Endothelial cell of umbilical vein (primary cell): ENCODE measurements around the gene SELPLG. TPM values are rescaled to one million over a fixed set of nuclear protein-coding genes. Genes with fewer than 3 reads are reported as not detected.

Experiments
- BruUV-seq: library from RNA; stranded (reverse); fragments of 400-500 nt; replicated peaks from 2 replicates; lab custom pipeline; 2021; lab: Mats Ljungman, UMichigan
- CTCF ChIA-PET: fragments of 300-600, 350-600 bp; sonication (Branson Sonifier 250); formaldehyde crosslinking; loops from one replicate; lab custom pipeline; 2021; ENCODE audit warnings: antibody characterized with exemption, inconsistent platforms; lab: Charles Lee
- POLR2A ChIA-PET: fragments of 300-600, 350-600 bp; sonication (Branson Sonifier 250); formaldehyde crosslinking; loops from one replicate; lab custom pipeline; 2021; ENCODE audit warnings: antibody characterized with exemption, inconsistent platforms; lab: Charles Lee
- DNase-seq: peaks from one replicate; pipeline ENCODE4 v3.0.0-alpha.2; 2011; ENCODE audit warnings: low read depth, low spot score
- FAIRE-seq: peaks from 2 replicates; lab custom pipeline; 2011; peaks lifted over from hg19 to GRCh38; lab: Jason Lieb, UNC
- H2AFZ ChIP-seq: 2 replicates; pipeline ENCODE4 v1.6.0; 2012; ENCODE audit warnings: low read depth, low read length, control low read depth, inconsistent platforms
- H3K27ac ChIP-seq: 2 replicates; pipeline ENCODE4 v1.5.1; 2011; ENCODE audit warnings: low read depth, mild to moderate bottlenecking, control low read depth, low read length, moderate library complexity; ENCODE audit not compliant: insufficient read depth
- H3K27me3 ChIP-seq, 2 experiments: 2 replicates each; pipeline versions ENCODE4 v1.6.0 to v1.6.1; 2011; ENCODE audit warnings: low read length in 2 of 2, mixed read lengths in 1 of 2; ENCODE audit not compliant: control insufficient read depth in 2 of 2, insufficient read depth in 2 of 2
- H3K36me3 ChIP-seq, 2 experiments: 2 replicates in 1 of 2; 3 replicates in 1 of 2; pipeline ENCODE4 v1.5.1; 2011; ENCODE audit warnings: low read length in 2 of 2, mild to moderate bottlenecking in 1 of 2, moderate library complexity in 1 of 2; ENCODE audit not compliant: control insufficient read depth in 2 of 2, insufficient read depth in 2 of 2; ENCODE audit errors: extremely low read depth in 1 of 2
- H3K4me1 ChIP-seq: 3 replicates; pipeline ENCODE4 v1.5.1; 2011; ENCODE audit warnings: mild to moderate bottlenecking, low read length; ENCODE audit not compliant: control insufficient read depth, insufficient read depth; ENCODE audit errors: extremely low read depth
- H3K4me2 ChIP-seq: 2 replicates; pipeline ENCODE4 v1.6.1; 2011; ENCODE audit warnings: low read length, control low read depth, mixed read lengths; ENCODE audit not compliant: insufficient read depth
- H3K4me3 ChIP-seq, 3 experiments: fragments of 200-600 bp in 1 of 3; sonication (generic), shearing (Covaris generic) in 1 of 3; replicated peaks in 1 of 3; 2 replicates each; pipeline ENCODE4 v1.5.1; 2011 to 2016; ENCODE audit warnings: control low read depth in 3 of 3, low read length in 3 of 3, mild to moderate bottlenecking in 2 of 3, inconsistent platforms in 1 of 3, low read depth in 1 of 3, moderate library complexity in 1 of 3; ENCODE audit not compliant: insufficient read depth in 1 of 3
- H3K79me2 ChIP-seq: 2 replicates; pipeline ENCODE4 v1.6.0; 2012; ENCODE audit warnings: low read length, inconsistent platforms; ENCODE audit not compliant: control insufficient read depth, insufficient read depth
- H3K9ac ChIP-seq: replicated peaks from 2 replicates; pipeline ENCODE3; 2011; ENCODE audit warnings: low read length, control low read depth; ENCODE audit not compliant: insufficient read depth; ENCODE audit errors: extremely low read depth
- H3K9me1 ChIP-seq: replicated peaks from 3 replicates; pipeline ENCODE4 v1.6.0; 2011; ENCODE audit warnings: mild to moderate bottlenecking, low read length; ENCODE audit not compliant: control insufficient read depth, insufficient read depth; ENCODE audit errors: extremely low read depth
- H3K9me3 ChIP-seq: replicated peaks from 2 replicates; pipeline ENCODE4 v1.5.1; 2012; ENCODE audit warnings: low read length, inconsistent platforms; ENCODE audit not compliant: control insufficient read depth, insufficient read depth
- H4K20me1 ChIP-seq: replicated peaks from 2 replicates; pipeline ENCODE3; 2011; ENCODE audit warnings: mild to moderate bottlenecking, low read length; ENCODE audit not compliant: control insufficient read depth, insufficient read depth; ENCODE audit errors: extremely low read depth
- CTCF ChIP-seq, 2 donors: IDR thresholded peaks; 1 replicate in 1 of 2; 2 replicates in 1 of 2; pipeline ENCODE4 v1.5.1; 2011; ENCODE audit warnings: low read length in 2 of 2, mild to moderate bottlenecking in 2 of 2, moderate library complexity in 2 of 2, control low read depth in 1 of 2, inconsistent platforms in 1 of 2, low read depth in 1 of 2; ENCODE audit not compliant: insufficient read depth in 1 of 2; ENCODE audit errors: extremely low read depth in 1 of 2
- EZH2 ChIP-seq: IDR thresholded peaks from 2 replicates; pipeline ENCODE4 v1.6.1; 2012; ENCODE audit warnings: borderline replicate concordance, low read depth, mild to moderate bottlenecking, moderate library complexity, low read length, inconsistent platforms; ENCODE audit not compliant: severe bottlenecking
- FOS ChIP-seq: IDR thresholded peaks from 2 replicates; pipeline ENCODE4 v1.6.1; 2011; ENCODE audit warnings: mild to moderate bottlenecking, low read length, moderate library complexity, borderline replicate concordance; ENCODE audit not compliant: insufficient read depth
- GATA2 ChIP-seq: IDR thresholded peaks from 2 replicates; pipeline ENCODE4 v1.7.0; 2011; ENCODE audit warnings: low read depth, mild to moderate bottlenecking, moderate library complexity, mixed read lengths, low read length; ENCODE audit not compliant: insufficient read length, insufficient read depth
- JUN ChIP-seq: IDR thresholded peaks from 2 replicates; pipeline ENCODE4 v1.6.1; 2011; ENCODE audit warnings: borderline replicate concordance, low read depth; ENCODE audit not compliant: insufficient read length, insufficient read depth
- MYC ChIP-seq: IDR thresholded peaks from one replicate; pipeline ENCODE4 v1.6.1; 2011; ENCODE audit warnings: mild to moderate bottlenecking, low read depth, low read length
- POLR2A ChIP-seq: IDR thresholded peaks from 2 replicates; pipeline ENCODE4 v1.6.1; 2012; ENCODE audit warnings: low read depth, mild to moderate bottlenecking, control low read depth, low read length
- POLR2AphosphoS5 ChIP-seq: IDR thresholded peaks from 2 replicates; pipeline ENCODE4 v1.6.1; 2012; ENCODE audit warnings: low read depth, mild to moderate bottlenecking, control low read depth, low read length, moderate library complexity; ENCODE audit not compliant: insufficient read depth
- dilution Hi-C: fragments of 300-500 bp; cut with MboI; formaldehyde crosslinking; loops from one replicate; pipeline ENCODE4 v1.15.0; 2019; ENCODE audit warnings: low sequenced_read_pairs; ENCODE audit not compliant: extremely low pct_ligation_motif_present
- intact Hi-C: fragments of 100-400 bp; cut with micrococcal nuclease; formaldehyde crosslinking; loops from one replicate; pipeline ENCODE4 v1.10.0; 2022
- polyA plus RNA-seq, 4 experiments: library from polyadenylated mRNA; depleted of rRNA in 3 of 4; stranded (reverse) in 3 of 4; unstranded in 1 of 4; fragments of >200 nt; gene quantifications; 2 replicates each; pipeline versions ENCODE4 v1.2.1 to v1.2.3, GENCODE V29; 2011 to 2012; ENCODE audit warnings: missing spikeins in 1 of 4
- total RNA-seq: library from RNA; stranded (reverse); gene quantifications from 2 replicates; pipeline ENCODE4 v1.2.3, GENCODE V29; 2021
- TF ChIP-seq, protein P1 (sequence below): IDR thresholded peaks from 2 replicates; pipeline ENCODE4 v1.6.1; 2011; ENCODE audit not compliant: insufficient read depth, insufficient read length

Gene SELPLG
- total and polyA plus RNA-seq, 2 donors (not counting 3 experiments of a cell fraction or from before 2014, with no cell fraction given): 1.0 to 1.2 TPM

DNA sequence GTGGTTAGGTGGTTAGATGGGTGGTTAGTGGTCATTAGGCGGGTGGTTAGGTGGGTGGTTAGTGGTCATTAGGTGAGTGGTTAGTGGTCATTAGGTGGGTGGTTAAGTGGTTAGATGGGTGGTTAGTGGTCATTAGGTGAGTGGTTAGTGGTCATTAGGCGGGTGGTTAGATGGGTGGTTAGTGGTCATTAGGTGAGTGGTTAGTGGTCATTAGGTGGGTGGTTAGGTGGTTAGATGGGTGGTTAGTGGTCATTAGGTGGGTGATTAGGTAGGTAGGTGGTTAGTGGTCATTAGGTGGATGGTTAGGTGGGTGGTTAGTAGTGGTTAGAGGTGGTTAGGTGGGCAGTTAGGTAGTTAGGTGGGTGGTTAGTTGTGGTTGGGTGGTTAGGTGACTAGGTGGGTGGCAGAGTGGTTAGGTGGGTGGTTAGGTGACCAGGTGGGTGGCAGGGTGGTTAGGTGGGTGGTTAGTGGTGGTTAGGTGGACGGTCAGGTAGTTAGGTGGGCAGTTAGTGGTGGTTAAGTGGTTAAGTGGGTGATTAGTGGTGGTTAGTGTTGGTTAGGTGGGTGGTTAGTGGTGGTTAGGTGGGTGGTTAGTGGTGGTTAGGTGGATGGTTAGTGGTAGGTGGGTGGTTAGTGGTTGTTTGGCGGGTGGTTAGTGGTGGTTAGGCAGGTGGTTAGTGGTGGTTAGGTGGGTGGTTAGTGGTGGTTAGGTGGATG lies 27.8 kb downstream of the SELPLG start:
- no peak for FAIRE-seq
- CTCF ChIA-PET: interaction anchor here (1.6 kb wide), 1 partner anchor 10 kb away, joined by 3 read pairs; no protein-coding TSS in a partner anchor

More for the DNA sequence above, 27.8 kb downstream of the SELPLG start:
- intact Hi-C loops: no loop called here
- Histone ChIP-seq H3K79me2 (no peaks in the 10 kb centered on the region), H3K4me3 (no peak overlapping the region), H3K36me3 (no peaks in the 10 kb centered on the region), H3K4me2 (no peak overlapping the region), H3K9me3 (no peaks in the 10 kb centered on the region), H3K4me1 (no peaks in the 10 kb centered on the region), H4K20me1 (no peaks in the 10 kb centered on the region), H3K9ac (no peak overlapping the region), H3K9me1 (no peaks in the 10 kb centered on the region), H3K27ac (no peak overlapping the region), H2AFZ (no peak overlapping the region), H3K27me3 (no peaks in the 10 kb centered on the region)
- TF ChIP-seq CTCF (IDR thresholded peaks at IDR 0.05; ENCODE audit: extremely low read depth in 1 of 2, insufficient read depth in 1 of 2, low read depth in 1 of 2, low read length in 2 of 2) (no peak), MYC (no peak), EZH2 (no peak), JUN (no peak), GATA2 (no peak), POLR2AphosphoS5 (no peak), FOS (no peak), POLR2A (no peak)
- TF ChIP-seq, protein P1, sequence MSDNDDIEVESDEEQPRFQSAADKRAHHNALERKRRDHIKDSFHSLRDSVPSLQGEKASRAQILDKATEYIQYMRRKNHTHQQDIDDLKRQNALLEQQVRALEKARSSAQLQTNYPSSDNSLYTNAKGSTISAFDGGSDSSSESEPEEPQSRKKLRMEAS: no peak
- dilution Hi-C loops: no loop called here
- no peak for DNase-seq
- POLR2A ChIA-PET: no interaction called here
- no TSS peak for BruUV-seq
